ENCODE results near the gene SLC12A6. TPM values are rescaled to one million over a fixed set of nuclear protein-coding genes. Genes with fewer than 3 reads are reported as not detected.
A peak's percentile ranks its signal among the peaks of the same experiment; 100 is the strongest.

Gene SLC12A6
- total and polyA plus RNA-seq, 2 of the 13 experiments (the other 11 are each of a cell fraction or from before 2014, with no cell fraction given), result 15.2 to 30.1 TPM

GRCh38 chr15:34367101-34368081, 29.8 kb upstream of the SLC12A6 start, which contains the start of gene LPCAT4 (continued):
- TF ChIP-seq CERS6 (CRISPR knock-in tag; IDR thresholded peaks at IDR 0.05), result no peak
- TF ChIP-seq NFKB2 (CRISPR knock-in tag; IDR thresholded peaks at IDR 0.05; ENCODE audit: borderline replicate concordance), result peak; percentile 86; the same call in 1 of the 2 replicates
- TF ChIP-seq MEF2D (CRISPR knock-in tag; IDR thresholded peaks at IDR 0.05), result peak; percentile 54; the same call in 1 of the 2 replicates
- peak; percentile 87 for TF ChIP-seq DMAP1 (CRISPR knock-in tag; IDR thresholded peaks at IDR 0.05)
- TF ChIP-seq NR3C1 (CRISPR knock-in tag; IDR thresholded peaks at IDR 0.05), result no peak
- TF ChIP-seq ZBTB38 (CRISPR knock-in tag; IDR thresholded peaks at IDR 0.05), result peak; percentile 64
- TF ChIP-seq ZNF780A (CRISPR knock-in tag; IDR thresholded peaks at IDR 0.05), result no peak
- no peak for TF ChIP-seq ZNF12 (CRISPR knock-in tag; IDR thresholded peaks at IDR 0.05)
- peak; percentile 50; the same call in 1 of the 2 replicates for TF ChIP-seq KDM5A (IDR thresholded peaks at IDR 0.05; ENCODE audit: borderline replicate concordance, low read length)
- TF ChIP-seq NAIF1 (CRISPR knock-in tag; IDR thresholded peaks at IDR 0.05; ENCODE audit: borderline replicate concordance), result no peak
- no peak for TF ChIP-seq ZFP82 (CRISPR knock-in tag; IDR thresholded peaks at IDR 0.05; ENCODE audit: borderline replicate concordance)
- no peak for TF ChIP-seq ZNF772 (CRISPR knock-in tag; IDR thresholded peaks at IDR 0.05)
- TF ChIP-seq SRSF9 (IDR thresholded peaks at IDR 0.05; ENCODE audit: borderline replicate concordance, insufficient read depth, low read depth, low read length, poor library complexity, severe bottlenecking), result no peak
- TF ChIP-seq MBNL3 (CRISPR knock-in tag; conservative IDR thresholded peaks at IDR 0.05), result no peak
- no peak for TF ChIP-seq JUNB (CRISPR knock-in tag; IDR thresholded peaks at IDR 0.05; ENCODE audit: borderline replicate concordance)
- TF ChIP-seq PLSCR1 (CRISPR knock-in tag; IDR thresholded peaks at IDR 0.05; ENCODE audit: borderline replicate concordance), result no peak
- TF ChIP-seq CTCF (CRISPR knock-in tag; IDR thresholded peaks at IDR 0.05), result peak; percentile 98
- no peak for TF ChIP-seq BATF2 (CRISPR knock-in tag; IDR thresholded peaks at IDR 0.05)
- TF ChIP-seq CCDC6 (CRISPR knock-in tag; IDR thresholded peaks at IDR 0.05), result 0 out of 2 replicates have a peak, but pooled peaks have one; percentile 53
- no peak for TF ChIP-seq TP53 (CRISPR knock-in tag; conservative IDR thresholded peaks at IDR 0.05)
- peak; percentile 92 for TF ChIP-seq ZNF414 (CRISPR knock-in tag; IDR thresholded peaks at IDR 0.05)

All from HepG2 (cell line).